K562 (cell line): ENCODE measurements around the gene PRKD1. TPM values are rescaled to one million over a fixed set of nuclear protein-coding genes. Genes with fewer than 3 reads are reported as not detected.

Experiments
- ATAC-seq: fragments of 200-7000 bp; cut with Tn5 transposase; 3 replicates; pipeline ENCODE4 v1.9.1; 2020; ENCODE audit warnings: moderate library complexity
- BruUV-seq: library from RNA; stranded (reverse); fragments of 400-500 nt; replicated peaks from 2 replicates; lab custom pipeline; 2021; lab: Mats Ljungman, UMichigan
- CTCF ChIA-PET: fragments of 300-600 bp; formaldehyde crosslinking; extraction: SDS; loops from one replicate; lab custom pipeline; 2021; ENCODE audit warnings: low intra/inter-chr PET ratio; lab: Yijun Ruan, JAX
- POLR2A ChIA-PET: fragments of 300-600, 350-650 bp; sonication (Branson Sonifier 250); formaldehyde crosslinking; extraction: SDS; loops from one replicate; lab custom pipeline; 2021; ENCODE audit warnings: antibody characterized with exemption, inconsistent platforms; lab: Yijun Ruan, JAX
- DNase-seq, 4 experiments: peaks; one replicate each; pipeline versions ENCODE4 v3.0.0 to v3.0.0-alpha.2; 2011 to 2018; ENCODE audit warnings: low spot score in 3 of 4, mixed read lengths in 3 of 4; ENCODE audit errors: extremely low read depth in 1 of 4
- FAIRE-seq: peaks from 2 replicates; lab custom pipeline; 2011; peaks lifted over from hg19 to GRCh38; lab: Jason Lieb, UNC
- H2AFZ ChIP-seq: 2 replicates; pipeline ENCODE4 v1.6.0; 2011; ENCODE audit warnings: low read depth, low read length, control low read depth, inconsistent platforms
- H3K27ac ChIP-seq: fragments of 200-600 bp; 3 replicates; pipeline ENCODE4 v1.8.0; 2011; ENCODE audit warnings: low read depth, mild to moderate bottlenecking, control low read depth, inconsistent platforms, low read length, moderate library complexity, mixed read lengths; ENCODE audit errors: extremely low read depth
- H3K27me3 ChIP-seq, 2 experiments: fragments of 300-600 bp in 1 of 2; 2 replicates in 1 of 2; 3 replicates in 1 of 2; pipeline versions ENCODE4 v1.6.0 to v1.8.0; 2011; ENCODE audit warnings: inconsistent platforms in 2 of 2, low read length in 2 of 2, mild to moderate bottlenecking in 1 of 2, mixed read lengths in 1 of 2, moderate library complexity in 1 of 2; ENCODE audit not compliant: control insufficient read depth in 2 of 2, insufficient read depth in 2 of 2
- H3K36me3 ChIP-seq: fragments of 300-600 bp; 3 replicates; pipeline ENCODE4 v1.8.0; 2011; ENCODE audit warnings: mild to moderate bottlenecking, low read length, inconsistent platforms; ENCODE audit not compliant: control insufficient read depth, insufficient read depth
- H3K4me1 ChIP-seq, 2 experiments: fragments of 200-600 bp in 1 of 2; replicated peaks in 1 of 2; 2 replicates in 1 of 2; 3 replicates in 1 of 2; pipeline versions ENCODE4 v1.5.1 to v1.8.0; 2011; ENCODE audit warnings: inconsistent platforms in 2 of 2, low read length in 2 of 2, mild to moderate bottlenecking in 1 of 2, mixed read lengths in 1 of 2, moderate library complexity in 1 of 2; ENCODE audit not compliant: control insufficient read depth in 2 of 2, insufficient read depth in 2 of 2
- H3K4me2 ChIP-seq: 2 replicates; pipeline ENCODE4 v1.6.1; 2011; ENCODE audit warnings: low read length, control low read depth, inconsistent platforms, mixed read lengths; ENCODE audit not compliant: insufficient read depth
- H3K4me3 ChIP-seq: fragments of 200-600 bp; sonication (generic), shearing (Covaris generic); 2 replicates; pipeline ENCODE4 v1.5.1; 2016; ENCODE audit warnings: control low read depth, inconsistent platforms
- H3K79me2 ChIP-seq: fragments of 200-600 bp; 3 replicates; pipeline ENCODE4 v1.8.0; 2011; ENCODE audit warnings: low read length, inconsistent platforms; ENCODE audit not compliant: control insufficient read depth, insufficient read depth
- H3K9ac ChIP-seq, 2 experiments: 2 replicates each; pipeline versions ENCODE4 v1.6.0 to v1.6.1; 2011; ENCODE audit warnings: low read depth in 2 of 2, low read length in 2 of 2, control low read depth in 1 of 2, inconsistent platforms in 1 of 2, mild to moderate bottlenecking in 1 of 2, mixed read lengths in 1 of 2; ENCODE audit not compliant: insufficient read depth in 1 of 2
- H3K9me1 ChIP-seq: one replicate; pipeline ENCODE4 v1.6.0; 2011; ENCODE audit warnings: inconsistent platforms, mild to moderate bottlenecking, low read length, moderate library complexity; ENCODE audit not compliant: control insufficient read depth, insufficient read depth
- H3K9me3 ChIP-seq: replicated peaks from 2 replicates; pipeline ENCODE4 v1.5.1; 2011; ENCODE audit warnings: low read depth, low read length, inconsistent platforms; ENCODE audit not compliant: control insufficient read depth, insufficient read depth
- H4K20me1 ChIP-seq: replicated peaks from 2 replicates; pipeline ENCODE4 v1.6.1; 2011; ENCODE audit warnings: low read length, inconsistent platforms, mixed read lengths; ENCODE audit not compliant: control insufficient read depth, insufficient read depth
- CHD4 ChIP-seq: fragments of 200-600 bp; sonication (generic); IDR thresholded peaks from 3 replicates; pipeline ENCODE4 v1.6.1; 2012; ENCODE audit warnings: low read depth, mild to moderate bottlenecking, mixed read lengths, low read length, inconsistent platforms; ENCODE audit not compliant: insufficient read depth, insufficient replicate concordance, poor library complexity, severe bottlenecking
- GABPB1 ChIP-seq: sonication (generic); formaldehyde crosslinking; IDR thresholded peaks from 2 replicates; pipeline ENCODE4 v1.8.0; 2022; ENCODE audit warnings: mild to moderate bottlenecking, missing genetic modification reagents
- MBD2 ChIP-seq: sonication (generic); IDR thresholded peaks from 2 replicates; pipeline ENCODE4 v1.6.1; 2016; ENCODE audit warnings: low read depth, borderline replicate concordance
- MED1 ChIP-seq: sonication (generic); formaldehyde crosslinking; IDR thresholded peaks from 2 replicates; pipeline ENCODE4 v1.8.1; 2023; ENCODE audit warnings: missing genetic modification reagents, borderline replicate concordance
- RAD21 ChIP-seq, 2 experiments: fragments of 250-450 bp in 1 of 2; fragments of 450-650 bp in 1 of 2; sonication (Bioruptor Pico) in 1 of 2; formaldehyde crosslinking in 1 of 2; IDR thresholded peaks in 1 of 2; conservative IDR thresholded peaks in 1 of 2; 2 replicates each; pipeline versions ENCODE4 v1.4.0 to v1.8.0; 2020 to 2022; ENCODE audit warnings: mild to moderate bottlenecking in 2 of 2, moderate library complexity in 1 of 2
- VEZF1 ChIP-seq: fragments of 200-800 bp; sonication (Bioruptor generic); IDR thresholded peaks from 2 replicates; pipeline ENCODE4 v1.6.1; 2017; ENCODE audit warnings: missing genetic modification characterization, missing compliant biosample characterization
- WGBS: fragments of 100-300 bp; shearing (Covaris generic); methylation state at CpG from one replicate; pipeline ENCODE4 v1.1.6; 2016; ENCODE audit warnings: low coverage, mixed read lengths; ENCODE audit not compliant: insufficient coverage; ENCODE audit errors: missing lambda C conversion rate; 5-methylcytosine and 5-hydroxymethylcytosine counted together
- in situ Hi-C: fragments of 300-500 bp; cut with MboI; formaldehyde crosslinking; loops from 4 replicates; pipeline ENCODE4 v1.15.0; 2018; ENCODE audit warnings: inconsistent platforms, mixed read lengths
- intact Hi-C: fragments of 100-400 bp; cut with micrococcal nuclease; formaldehyde crosslinking; loops from 2 replicates; pipeline ENCODE4 v1.14.2; 2022
- polyA plus RNA-seq, 8 experiments: library from polyadenylated mRNA; depleted of rRNA in 4 of 8; stranded (reverse) in 5 of 8; unstranded in 3 of 8; fragments of >200 nt; fragmentation: Nextera tagmentation in 2 of 8; fragmentation: Illumina TruSeq in 1 of 8; extraction: Ambion mirVana in 2 of 8; extraction: Trizol in 1 of 8; gene quantifications; 2 replicates each; pipeline versions ENCODE4 v1.2.1 to v1.2.3, GENCODE V29; 2011 to 2014; ENCODE audit warnings: inconsistent platforms in 1 of 8, missing spikeins in 1 of 8
- total RNA-seq, 7 experiments: library from RNA; depleted of rRNA in 6 of 7; stranded (reverse); fragments of >200 nt in 6 of 7; fragmentation: Illumina TruSeq in 2 of 7; extraction: Trizol in 2 of 7; gene quantifications; 2 replicates each; pipeline versions ENCODE4 v1.2.1 to v1.2.3, GENCODE V29; 2011 to 2021; ENCODE audit warnings: low replicate concordance in 1 of 7
- TF ChIP-seq, protein P1 (sequence below), 3 experiments: IDR thresholded peaks in 2 of 3; conservative IDR thresholded peaks in 1 of 3; 2 replicates each; pipeline ENCODE4 v1.5.1; 2011 to 2012; ENCODE audit warnings: low read length in 3 of 3, mild to moderate bottlenecking in 3 of 3, control low read depth in 2 of 3, improper control_type of control experiment in 1 of 3, inconsistent platforms in 1 of 3, low read depth in 1 of 3, mixed read lengths in 1 of 3, moderate library complexity in 1 of 3; ENCODE audit not compliant: insufficient read depth in 2 of 3
- TF ChIP-seq, protein P2 (sequence below): fragments of 450-650 bp; formaldehyde crosslinking; IDR thresholded peaks from 2 replicates; pipeline ENCODE4 v1.4.0; 2020; ENCODE audit warnings: mild to moderate bottlenecking, moderate library complexity

PRKD1 gene
- total and polyA plus RNA-seq, 9 of the 15 experiments (the other 6 are each of a cell fraction or from before 2014, with no cell fraction given): 0.04 to 0.25 (median 0.13) TPM; not detected in 1

GRCh38 chr14:29548948-29549370, 378.7 kb downstream of the PRKD1 start:
- no peaks in the 10 kb centered on the region for H3K9me3 ChIP-seq
- peak; percentile 23 for FAIRE-seq
- intact Hi-C loops (loop anchor here (2.0 kb wide), 2 partner anchors 456 to 666 kb away; no protein-coding TSS in a partner anchor), in situ Hi-C loops (loop anchor here (25.0 kb wide), 1 partner anchor 663 kb away; no protein-coding TSS in a partner anchor)
- no peak overlapping the region for H3K9ac ChIP-seq
- no TSS peak for BruUV-seq
- 0% methylated on average over 2 of the region's 2 CpGs for WGBS
- H3K79me2 ChIP-seq: no peaks in the 10 kb centered on the region
- H4K20me1 ChIP-seq: no peaks in the 10 kb centered on the region
- H2AFZ ChIP-seq: no peak overlapping the region
- no peak overlapping the region for H3K27ac ChIP-seq
- no peaks in the 10 kb centered on the region for H3K27me3 ChIP-seq
- ATAC-seq: peak; percentile 95
- POLR2A ChIA-PET: no interaction called here
- H3K36me3 ChIP-seq: no peaks in the 10 kb centered on the region
- H3K4me3 ChIP-seq: no peak overlapping the region
- CTCF ChIA-PET: interaction anchor here (0.6 to 0.8 kb wide), 2 partner anchors 456 to 561 kb away, joined by 3 to 4 read pairs; no protein-coding TSS in a partner anchor
- DNase-seq: peak; percentile 50 to 59 (median 59)
- H3K9me1 ChIP-seq: no peaks in the 10 kb centered on the region
- no peaks in the 10 kb centered on the region for H3K4me1 ChIP-seq
- H3K4me2 ChIP-seq: no peak overlapping the region
- TF ChIP-seq, protein P1, sequence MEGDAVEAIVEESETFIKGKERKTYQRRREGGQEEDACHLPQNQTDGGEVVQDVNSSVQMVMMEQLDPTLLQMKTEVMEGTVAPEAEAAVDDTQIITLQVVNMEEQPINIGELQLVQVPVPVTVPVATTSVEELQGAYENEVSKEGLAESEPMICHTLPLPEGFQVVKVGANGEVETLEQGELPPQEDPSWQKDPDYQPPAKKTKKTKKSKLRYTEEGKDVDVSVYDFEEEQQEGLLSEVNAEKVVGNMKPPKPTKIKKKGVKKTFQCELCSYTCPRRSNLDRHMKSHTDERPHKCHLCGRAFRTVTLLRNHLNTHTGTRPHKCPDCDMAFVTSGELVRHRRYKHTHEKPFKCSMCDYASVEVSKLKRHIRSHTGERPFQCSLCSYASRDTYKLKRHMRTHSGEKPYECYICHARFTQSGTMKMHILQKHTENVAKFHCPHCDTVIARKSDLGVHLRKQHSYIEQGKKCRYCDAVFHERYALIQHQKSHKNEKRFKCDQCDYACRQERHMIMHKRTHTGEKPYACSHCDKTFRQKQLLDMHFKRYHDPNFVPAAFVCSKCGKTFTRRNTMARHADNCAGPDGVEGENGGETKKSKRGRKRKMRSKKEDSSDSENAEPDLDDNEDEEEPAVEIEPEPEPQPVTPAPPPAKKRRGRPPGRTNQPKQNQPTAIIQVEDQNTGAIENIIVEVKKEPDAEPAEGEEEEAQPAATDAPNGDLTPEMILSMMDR (IDR thresholded peaks at IDR 0.05 in 2 of 3, conservative IDR thresholded peaks at IDR 0.05 in 1 of 3; ENCODE audit: insufficient read depth in 2 of 3, low read depth in 1 of 3, low read length in 3 of 3): peak; percentile 41 to 51 (median 44); a peak in 4 of 6 replicates
- TF ChIP-seq VEZF1 (CRISPR knock-in tag) (peak; percentile 87), CHD4 (no peak), MBD2 (no peak), MED1 (no peak), GABPB1 (CRISPR knock-in tag) (no peak), RAD21 (CRISPR knock-in tag; conservative IDR thresholded peaks at IDR 0.05 in 1 of 2, IDR thresholded peaks at IDR 0.05 in 1 of 2) (peak; percentile 50 to 63)
- TF ChIP-seq, protein P2, sequence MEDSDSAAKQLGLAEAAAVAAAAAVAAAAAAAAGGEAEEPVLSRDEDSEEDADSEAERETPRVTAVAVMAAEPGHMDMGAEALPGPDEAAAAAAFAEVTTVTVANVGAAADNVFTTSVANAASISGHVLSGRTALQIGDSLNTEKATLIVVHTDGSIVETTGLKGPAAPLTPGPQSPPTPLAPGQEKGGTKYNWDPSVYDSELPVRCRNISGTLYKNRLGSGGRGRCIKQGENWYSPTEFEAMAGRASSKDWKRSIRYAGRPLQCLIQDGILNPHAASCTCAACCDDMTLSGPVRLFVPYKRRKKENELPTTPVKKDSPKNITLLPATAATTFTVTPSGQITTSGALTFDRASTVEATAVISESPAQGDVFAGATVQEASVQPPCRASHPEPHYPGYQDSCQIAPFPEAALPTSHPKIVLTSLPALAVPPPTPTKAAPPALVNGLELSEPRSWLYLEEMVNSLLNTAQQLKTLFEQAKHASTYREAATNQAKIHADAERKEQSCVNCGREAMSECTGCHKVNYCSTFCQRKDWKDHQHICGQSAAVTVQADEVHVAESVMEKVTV (CRISPR knock-in tag): peak; percentile 43; the same call in 1 of the 2 replicates
